Measurements from ENCODE around the gene KCNK6.
A peak's percentile ranks its signal among the peaks of the same experiment; 100 is the strongest.

The KCNK6 gene

DNA sequence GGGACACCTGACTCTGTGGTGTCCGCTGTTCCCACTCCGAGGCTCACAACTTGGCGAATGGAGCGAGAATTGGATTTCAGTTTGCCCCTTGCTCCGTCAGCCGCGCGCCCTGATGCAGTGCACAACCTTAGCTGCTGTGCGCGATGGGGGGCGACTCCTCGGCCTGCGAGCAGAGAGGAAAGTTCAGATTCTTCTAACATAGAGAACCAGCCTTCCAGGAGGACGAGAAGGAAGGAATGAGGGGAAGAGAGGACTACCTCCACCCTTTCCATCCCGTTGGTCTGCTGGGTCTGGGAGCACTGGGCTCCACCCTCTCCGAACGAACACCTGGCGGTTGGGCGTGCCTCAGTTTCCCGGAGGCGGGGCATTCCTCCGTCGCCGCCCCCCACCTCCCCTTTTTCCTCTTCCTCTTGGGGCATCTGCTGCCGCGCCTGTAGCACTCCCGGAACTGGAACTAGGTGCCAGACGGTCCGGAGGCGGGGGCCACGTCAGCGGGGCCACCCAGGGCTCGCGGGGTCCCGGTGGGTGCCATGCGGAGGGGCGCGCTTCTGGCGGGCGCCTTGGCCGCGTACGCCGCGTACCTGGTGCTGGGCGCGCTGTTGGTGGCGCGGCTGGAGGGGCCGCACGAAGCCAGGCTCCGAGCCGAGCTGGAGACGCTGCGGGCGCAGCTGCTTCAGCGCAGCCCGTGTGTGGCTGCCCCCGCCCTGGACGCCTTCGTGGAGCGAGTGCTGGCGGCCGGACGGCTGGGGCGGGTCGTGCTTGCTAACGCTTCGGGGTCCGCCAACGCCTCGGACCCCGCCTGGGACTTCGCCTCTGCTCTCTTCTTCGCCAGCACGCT is at the start of gene KCNK6:
TSS of gene KCNK6 (plus strand) at position 425 of the 838 bp plus-strand sequence. CDS start at position 531, 106 bp downstream.
- DNase-seq = peak; percentile 35

DNA sequence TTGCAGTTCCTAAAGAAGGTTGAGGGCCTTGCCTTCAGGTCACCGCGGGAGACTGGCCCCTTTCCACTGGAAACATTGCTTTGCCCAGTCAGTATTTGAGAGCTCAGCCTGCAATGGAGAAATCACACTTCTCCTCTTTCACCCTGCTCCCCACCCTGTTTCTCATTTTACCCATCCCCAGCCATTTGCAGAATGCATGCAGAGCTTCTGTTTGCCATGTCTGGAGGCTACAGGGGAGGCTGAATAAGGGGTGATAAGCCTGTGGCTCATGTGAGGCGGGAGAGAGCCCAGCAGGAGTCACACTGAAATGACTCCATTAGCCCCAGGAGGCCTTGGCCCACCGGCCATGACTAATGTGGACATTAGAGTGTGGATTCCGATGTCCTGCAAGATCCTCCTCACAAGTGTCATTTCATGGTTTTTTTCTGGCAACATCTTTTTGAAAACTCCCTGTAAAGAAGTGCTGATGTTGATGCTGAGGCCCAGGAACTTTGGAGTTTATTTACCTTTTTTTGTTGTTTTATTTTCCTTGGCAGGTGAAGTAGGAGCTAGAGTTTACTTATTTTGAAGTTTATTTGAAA is 49.0 kb upstream of the KCNK6 start:
- no peak for DNase-seq

DNA sequence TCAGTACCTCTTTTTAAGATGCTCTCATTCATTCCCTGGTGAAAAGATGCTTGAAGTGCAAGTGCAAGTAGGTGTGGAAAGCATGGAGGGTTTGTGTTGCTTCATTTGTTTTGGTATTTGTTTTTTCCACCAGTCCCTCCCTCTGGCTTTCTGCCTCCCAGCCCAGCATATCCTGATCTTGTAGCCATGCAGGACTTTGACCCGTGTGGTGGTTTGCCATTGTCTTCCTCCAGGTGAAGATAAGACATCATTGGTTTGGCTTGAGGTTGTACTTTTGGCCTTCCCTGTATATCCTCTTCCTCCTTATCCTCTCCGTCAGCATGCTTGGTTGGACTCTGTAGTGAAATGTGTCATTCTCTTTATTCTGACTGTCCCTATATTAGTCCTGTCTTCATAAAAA is 46.1 kb upstream of the KCNK6 start:
- no peak for DNase-seq

GRCh38 chr19:38274739-38275138 is 44.9 kb upstream of the KCNK6 start:
- DNase-seq = no peak

DNA sequence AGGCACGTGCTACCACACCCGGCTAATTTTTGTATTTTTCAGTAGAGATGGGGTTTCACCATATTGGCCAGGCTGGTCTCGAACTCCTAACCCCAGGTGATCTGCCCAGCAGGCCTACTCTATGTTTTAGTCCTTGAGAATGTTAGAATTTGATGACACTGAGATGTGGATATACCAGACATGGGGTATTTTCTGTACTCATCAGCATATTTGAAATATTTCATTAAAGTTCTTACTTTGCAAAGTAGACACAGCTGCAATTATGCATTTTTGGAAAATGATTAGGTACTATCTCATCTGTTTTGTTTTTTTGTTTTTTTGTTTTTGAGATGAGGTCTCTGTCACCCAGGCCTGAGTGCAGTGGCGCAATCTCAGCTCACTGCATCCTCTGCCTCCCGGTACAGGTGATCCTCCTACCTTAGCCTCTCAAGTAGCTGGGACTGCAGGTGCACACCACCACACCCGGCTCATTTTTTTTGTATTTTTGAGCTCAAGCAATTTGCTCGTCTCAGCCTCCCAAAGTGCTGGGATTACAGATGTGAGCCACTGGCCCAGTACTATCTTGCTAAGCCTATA is 42.6 kb upstream of the KCNK6 start:
- DNase-seq = no peak

DNA sequence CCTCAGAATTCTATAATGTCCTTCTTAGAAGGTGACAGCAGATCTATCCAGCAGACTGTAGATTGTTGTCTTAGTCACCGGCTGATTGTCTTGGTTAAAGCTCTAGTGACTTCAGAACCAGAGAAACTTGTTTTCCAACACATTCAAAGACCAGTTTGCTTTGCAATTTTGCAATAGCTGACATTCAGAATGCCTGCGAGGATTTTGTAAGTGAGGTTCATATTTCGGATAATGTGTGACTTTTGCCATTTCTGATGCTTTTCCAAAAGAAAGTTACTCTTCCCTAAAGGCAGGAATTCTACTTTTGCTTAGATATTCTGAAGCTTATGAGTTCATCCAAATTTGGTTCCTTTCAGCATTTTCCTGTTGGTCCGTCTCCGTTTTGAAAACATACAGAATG is 42.1 kb upstream of the KCNK6 start:
- no peak for DNase-seq

DNA sequence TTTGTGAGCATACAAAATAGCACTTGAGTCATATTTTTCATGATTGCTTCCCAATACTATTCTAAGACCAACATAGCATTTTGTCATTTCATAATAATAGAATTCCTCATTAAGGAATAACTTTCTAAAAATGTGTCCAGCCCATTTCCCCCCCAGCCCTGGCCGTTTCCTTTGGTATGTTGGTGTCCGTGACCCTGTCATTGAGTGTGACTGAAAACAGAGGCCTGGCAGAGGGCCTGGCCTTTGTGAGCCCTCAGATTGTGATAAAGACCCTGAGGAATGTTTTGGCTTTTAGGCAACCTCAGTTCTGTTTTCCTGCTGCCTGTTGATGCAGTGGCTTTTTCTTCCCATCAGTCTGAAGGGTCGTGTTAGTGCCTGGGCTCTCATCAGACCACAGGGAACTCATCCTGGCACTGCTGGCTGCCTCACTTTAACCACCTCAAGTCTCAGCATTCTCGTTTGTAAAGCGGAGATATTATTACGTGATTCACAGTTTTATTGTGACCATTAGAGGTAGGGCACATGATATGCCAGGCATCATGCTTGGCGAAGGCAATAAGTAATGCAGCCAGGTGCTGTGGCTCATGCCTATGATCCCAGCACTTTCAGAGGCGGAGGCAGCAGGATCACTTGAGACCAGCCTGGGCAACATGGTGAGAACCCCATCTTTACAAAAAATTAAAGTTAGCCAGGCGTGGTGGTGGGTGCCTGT is 41.5 kb upstream of the KCNK6 start:
- DNase-seq = no peak

- DNase-seq = no peak
These were observed 40.9 kb upstream of the KCNK6 start for GRCh38 chr19:38278751-38279150.

GRCh38 chr19:38280030-38280921 is 39.4 kb upstream of the KCNK6 start:
- no peak for DNase-seq

GRCh38 chr19:38281811-38282566 is 37.7 kb upstream of the KCNK6 start:
- no peak for DNase-seq

- no peak for DNase-seq
These were observed 36.4 kb upstream of the KCNK6 start for GRCh38 chr19:38283271-38283670.

- DNase-seq = no peak
These were observed 35.2 kb upstream of the KCNK6 start for GRCh38 chr19:38284422-38284821.

GRCh38 chr19:38285567-38285966 is 34.1 kb upstream of the KCNK6 start:
- no peak for DNase-seq

DNA sequence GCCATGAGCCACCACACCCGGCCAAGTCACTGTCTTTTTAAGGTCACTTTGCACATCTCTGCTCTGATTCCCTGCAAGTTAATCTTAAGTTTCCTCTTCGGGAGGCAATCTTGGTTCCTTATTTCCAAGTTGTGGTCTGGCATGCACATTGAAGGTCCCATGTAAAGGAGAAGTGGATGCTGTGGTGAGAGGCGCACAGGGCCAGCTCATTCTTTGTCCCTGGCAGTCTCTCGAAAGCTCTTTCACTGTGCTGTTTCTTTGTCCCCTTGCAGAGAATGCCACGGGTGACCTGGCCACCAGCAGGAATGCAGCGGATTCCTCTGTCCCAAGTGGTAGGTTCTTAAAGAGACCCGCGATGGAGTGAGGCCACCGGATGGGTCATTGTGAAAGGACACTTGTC is 32.0 kb upstream of the KCNK6 start:
- no peak for DNase-seq

- no peak for DNase-seq
These were observed 31.4 kb upstream of the KCNK6 start for GRCh38 chr19:38288123-38288855.

DNA sequence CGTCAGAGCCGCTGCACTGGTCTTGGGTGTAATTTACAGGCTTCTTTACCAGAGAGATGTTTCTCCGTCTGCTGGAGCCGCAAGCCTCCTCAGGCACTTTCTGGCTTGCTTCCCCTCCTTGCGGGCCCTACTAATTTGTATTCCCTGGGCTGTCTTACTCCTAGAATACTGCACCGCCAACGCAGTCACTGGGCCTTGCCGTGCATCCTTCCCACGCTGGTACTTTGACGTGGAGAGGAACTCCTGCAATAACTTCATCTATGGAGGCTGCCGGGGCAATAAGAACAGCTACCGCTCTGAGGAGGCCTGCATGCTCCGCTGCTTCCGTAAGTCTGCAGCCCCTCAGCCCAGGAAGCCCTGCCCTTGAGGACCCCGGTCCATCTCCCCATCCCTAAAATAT is 29.7 kb upstream of the KCNK6 start:
- DNase-seq = no peak

DNA sequence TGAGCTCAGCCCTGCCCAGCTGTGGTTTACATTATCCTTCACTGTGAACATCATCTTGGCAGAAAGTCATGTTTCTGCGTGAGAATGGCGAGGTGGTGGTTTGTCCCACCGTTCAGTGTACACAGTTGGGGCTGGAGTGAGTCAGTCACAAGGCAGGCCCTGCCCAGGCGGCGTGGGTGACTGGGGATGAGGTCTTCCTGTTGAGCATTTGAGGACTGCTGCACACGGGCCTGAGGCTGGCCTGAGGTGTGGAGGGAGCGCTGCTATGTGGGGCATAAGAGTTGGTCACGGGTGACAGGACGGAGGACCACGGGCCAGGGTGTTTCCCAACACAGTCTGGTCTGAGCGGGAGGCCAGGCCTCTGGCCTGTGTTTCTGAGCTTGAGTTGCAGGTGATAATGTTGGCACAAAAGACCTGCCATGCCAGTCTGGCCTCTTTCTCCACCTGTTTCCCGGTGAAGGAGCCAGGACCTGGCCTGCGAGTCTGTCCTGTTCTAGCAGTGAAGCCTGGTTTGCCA is 29.0 kb upstream of the KCNK6 start:
- no peak for DNase-seq

GRCh38 chr19:38291855-38292254 is 27.8 kb upstream of the KCNK6 start:
- no peak for DNase-seq

GRCh38 chr19:38293281-38293680 is 26.4 kb upstream of the KCNK6 start:
- DNase-seq = no peak

- DNase-seq = no peak
These were observed 25.6 kb upstream of the KCNK6 start for GRCh38 chr19:38294090-38294489.
